ENCODE results near the gene DDI1. TPM values are rescaled to one million over a fixed set of nuclear protein-coding genes. Genes with fewer than 3 reads are reported as not detected.

The DDI1 gene
- total and polyA plus RNA-seq, 2 experiments from 2014 or later, result 0.13 TPM; not detected in 1

GRCh38 chr11:103994518-103994917, 41.9 kb upstream of the DDI1 start:
- no peak for ATAC-seq
- Mint-ChIP-seq H3K4me3 (no peak overlapping the region), H3K9me3 (no peaks in the 10 kb centered on the region), H3K4me1 (no peaks in the 10 kb centered on the region), H3K27ac (no peak overlapping the region), H3K27me3 (ENCODE audit: insufficient read depth, low read depth, poor library complexity) (peaks cover 2% of the 10 kb centered on the region), H3K36me3 (ENCODE audit: low read depth) (no peaks in the 10 kb centered on the region)
- Histone ChIP-seq H3K27ac (ENCODE audit: low read depth) (no peak overlapping the region), H3K4me1 (ENCODE audit: insufficient read depth) (no peaks in the 10 kb centered on the region), H3K36me3 (ENCODE audit: insufficient read depth) (no peaks in the 10 kb centered on the region), H2AFZ (no peak overlapping the region), H4K20me1 (replicated peaks; ENCODE audit: insufficient read depth) (no peaks in the 10 kb centered on the region), H3F3A (replicated peaks; ENCODE audit: low read depth) (no peaks in the 10 kb centered on the region), H3K79me2 (replicated peaks; ENCODE audit: insufficient read depth) (no peaks in the 10 kb centered on the region), H3K4me3 (no peak overlapping the region), H3K9me2 (ENCODE audit: insufficient read depth) (no peaks in the 10 kb centered on the region), H3K4me2 (no peak overlapping the region), H3K27me3 (ENCODE audit: insufficient read depth) (no peaks in the 10 kb centered on the region)
- TF ChIP-seq EZH2phosphoT487 (IDR thresholded peaks at IDR 0.05; ENCODE audit: unreplicated experiment), result no peak
- DNase-seq (ENCODE audit: low spot score), result no peak

GRCh38 chr11:103995896-103996295, 40.5 kb upstream of the DDI1 start:
- Histone ChIP-seq H3K27me3 (ENCODE audit: insufficient read depth) (no peaks in the 10 kb centered on the region), H3K36me3 (ENCODE audit: insufficient read depth) (no peaks in the 10 kb centered on the region), H3K4me1 (ENCODE audit: insufficient read depth) (no peaks in the 10 kb centered on the region), H3F3A (replicated peaks; ENCODE audit: low read depth) (no peaks in the 10 kb centered on the region), H3K27ac (ENCODE audit: low read depth) (no peak overlapping the region), H3K9me2 (ENCODE audit: insufficient read depth) (0 out of 2 replicates have a peak, but pooled peaks cover 2% of the 10 kb centered on the region), H3K4me3 (no peak overlapping the region), H3K79me2 (replicated peaks; ENCODE audit: insufficient read depth) (no peaks in the 10 kb centered on the region), H3K4me2 (no peak overlapping the region), H2AFZ (no peak overlapping the region), H4K20me1 (replicated peaks; ENCODE audit: insufficient read depth) (no peaks in the 10 kb centered on the region)
- H3K9me3 Mint-ChIP-seq, result no peaks in the 10 kb centered on the region
- H3K27me3 Mint-ChIP-seq (ENCODE audit: insufficient read depth, low read depth, poor library complexity), result peaks cover 2% of the 10 kb centered on the region
- no peak for DNase-seq (ENCODE audit: low spot score)
- H3K4me3 Mint-ChIP-seq, result no peak overlapping the region
- no peak for ATAC-seq
- no peak overlapping the region for H3K27ac Mint-ChIP-seq
- no peaks in the 10 kb centered on the region for H3K36me3 Mint-ChIP-seq (ENCODE audit: low read depth)
- no peaks in the 10 kb centered on the region for H3K4me1 Mint-ChIP-seq
- TF ChIP-seq NANOG (IDR thresholded peaks at IDR 0.05; ENCODE audit: borderline replicate concordance) (no peak), EZH2phosphoT487 (IDR thresholded peaks at IDR 0.05; ENCODE audit: unreplicated experiment) (no peak), REST (IDR thresholded peaks at IDR 0.05; ENCODE audit: unreplicated experiment) (no peak), STAT1 (IDR thresholded peaks at IDR 0.05; ENCODE audit: unreplicated experiment) (no peak), CREB1 (CRISPR knock-in tag; IDR thresholded peaks at IDR 0.05; ENCODE audit: low read depth) (no peak), ETS1 (IDR thresholded peaks at IDR 0.05) (no peak), JUNB (IDR thresholded peaks at IDR 0.05; ENCODE audit: unreplicated experiment) (no peak), EZH2 (IDR thresholded peaks at IDR 0.05; ENCODE audit: low read depth, unreplicated experiment) (no peak), CTCF (conservative IDR thresholded peaks at IDR 0.05; ENCODE audit: low read depth in 2 of 2) (no peak), POLR2AphosphoS5 (IDR thresholded peaks at IDR 0.05; ENCODE audit: low read depth) (no peak), ZNF114 (CRISPR knock-in tag; IDR thresholded peaks at IDR 0.05) (no peak), ZNF331 (CRISPR knock-in tag; IDR thresholded peaks at IDR 0.05; ENCODE audit: low read depth) (no peak)

Data from GM23338 (cell line).